K562 (cell line): ENCODE data around the gene VWA7. TPM values are rescaled to one million over a fixed set of nuclear protein-coding genes. Genes with fewer than 3 reads are reported as not detected.

ENCODE experiments used
- CEBPG ChIP-seq, 3 experiments: fragments of 200-800 bp in 1 of 3; sonication (Bioruptor generic) in 1 of 3; sonication (generic) in 1 of 3; formaldehyde crosslinking in 1 of 3; IDR thresholded peaks in 2 of 3; conservative IDR thresholded peaks in 1 of 3; 2 replicates each; pipeline versions ENCODE4 v1.6.1 to v1.8.0; 2016 to 2022; ENCODE audit warnings: missing compliant biosample characterization in 2 of 3, missing genetic modification characterization in 2 of 3, mild to moderate bottlenecking in 1 of 3, missing genetic modification reagents in 1 of 3
- EHMT2 ChIP-seq: fragments of 450-650 bp; IDR thresholded peaks from 2 replicates; pipeline ENCODE4 v1.6.1; 2018; ENCODE audit warnings: antibody characterized with exemption
- ETS2 ChIP-seq: IDR thresholded peaks from 2 replicates; pipeline ENCODE4 v1.6.1; 2016; ENCODE audit warnings: borderline replicate concordance, missing genetic modification characterization, mild to moderate bottlenecking, moderate library complexity, missing compliant biosample characterization; ENCODE audit not compliant: poor library complexity, severe bottlenecking
- KDM4B ChIP-seq, 2 experiments: fragments of 450-650 bp in 1 of 2; sonication (generic) in 1 of 2; IDR thresholded peaks; 2 replicates each; pipeline ENCODE4 v1.6.1; 2016 to 2017; ENCODE audit warnings: borderline replicate concordance in 2 of 2, antibody characterized with exemption in 1 of 2, low read depth in 1 of 2, mild to moderate bottlenecking in 1 of 2
- MECOM ChIP-seq: fragments of 250-450 bp; sonication (Bioruptor Pico); IDR thresholded peaks from 2 replicates; pipeline ENCODE4 v1.8.0; 2022; ENCODE audit warnings: inconsistent platforms
- MNT ChIP-seq, 2 experiments: fragments of 450-650 bp; conservative IDR thresholded peaks; 2 replicates each; pipeline ENCODE4 v1.6.1; 2017; ENCODE audit warnings: mild to moderate bottlenecking in 2 of 2, moderate library complexity in 2 of 2
- MYC ChIP-seq, 2 experiments: fragments of 250-450 bp in 1 of 2; sonication (Bioruptor Pico) in 1 of 2; IDR thresholded peaks; 2 replicates each; pipeline versions ENCODE4 v1.5.1 to v1.6.1; 2012 to 2021; ENCODE audit warnings: low read depth in 2 of 2, borderline replicate concordance in 1 of 2, improper control_type of control experiment in 1 of 2, low read length in 1 of 2, mild to moderate bottlenecking in 1 of 2, moderate library complexity in 1 of 2
- PML ChIP-seq: IDR thresholded peaks from 2 replicates; pipeline ENCODE4 v1.6.1; 2012; ENCODE audit warnings: low read length, inconsistent platforms
- SNIP1 ChIP-seq: fragments of 450-650 bp; IDR thresholded peaks from 2 replicates; pipeline ENCODE4 v1.7.1; 2017; ENCODE audit warnings: low read depth, mild to moderate bottlenecking
- SRSF7 ChIP-seq: fragments of 200-400 bp; formaldehyde crosslinking; optimal IDR thresholded peaks from 2 replicates; pipeline ENCODE3; 2017; ENCODE audit warnings: mild to moderate bottlenecking, low read depth, low read length
- TSHZ1 ChIP-seq: fragments of 250-450 bp; sonication (Bioruptor Pico); IDR thresholded peaks from 2 replicates; pipeline ENCODE4 v1.4.0; 2020; ENCODE audit warnings: mild to moderate bottlenecking, moderate library complexity
- ZNF408 ChIP-seq: fragments of 250-450 bp; sonication (Bioruptor Pico); IDR thresholded peaks from 2 replicates; pipeline ENCODE4 v1.4.0; 2020; ENCODE audit warnings: low read depth, mild to moderate bottlenecking, moderate library complexity
- ZNF507 ChIP-seq: conservative IDR thresholded peaks from 2 replicates; pipeline ENCODE4 v1.6.1; 2017; ENCODE audit warnings: missing genetic modification characterization, missing compliant biosample characterization
- ZNF512 ChIP-seq: IDR thresholded peaks from 2 replicates; pipeline ENCODE4 v1.6.1; 2016; ENCODE audit warnings: missing genetic modification characterization, missing compliant biosample characterization
- ZNF589 ChIP-seq: fragments of 200-800 bp; sonication (Bioruptor generic); IDR thresholded peaks from 2 replicates; pipeline ENCODE4 v1.6.1; 2016; ENCODE audit warnings: low read depth, missing genetic modification characterization, missing compliant biosample characterization
- polyA plus RNA-seq, 8 experiments: library from polyadenylated mRNA; depleted of rRNA in 4 of 8; stranded (reverse) in 5 of 8; unstranded in 3 of 8; fragments of >200 nt; fragmentation: Nextera tagmentation in 2 of 8; fragmentation: Illumina TruSeq in 1 of 8; extraction: Ambion mirVana in 2 of 8; extraction: Trizol in 1 of 8; gene quantifications; 2 replicates each; pipeline versions ENCODE4 v1.2.1 to v1.2.3, GENCODE V29; 2011 to 2014; ENCODE audit warnings: inconsistent platforms in 1 of 8, missing spikeins in 1 of 8
- total RNA-seq, 7 experiments: library from RNA; depleted of rRNA in 6 of 7; stranded (reverse); fragments of >200 nt in 6 of 7; fragmentation: Illumina TruSeq in 2 of 7; extraction: Trizol in 2 of 7; gene quantifications; 2 replicates each; pipeline versions ENCODE4 v1.2.1 to v1.2.3, GENCODE V29; 2011 to 2021; ENCODE audit warnings: low replicate concordance in 1 of 7
- TF ChIP-seq, protein P1 (sequence below), 2 experiments: fragments of 450-650 bp; IDR thresholded peaks; 2 replicates each; pipeline ENCODE4 v1.6.1; 2016
- TF ChIP-seq, protein P2 (sequence below): fragments of 450-650 bp; IDR thresholded peaks from 2 replicates; pipeline ENCODE4 v1.6.1; 2016; ENCODE audit warnings: low read depth, mild to moderate bottlenecking, moderate library complexity

VWA7 gene
- total and polyA plus RNA-seq, 9 of the 15 experiments (the other 6 are each of a cell fraction or from before 2014, with no cell fraction given): 0.18 to 2.9 (median 0.95) TPM

DNA sequence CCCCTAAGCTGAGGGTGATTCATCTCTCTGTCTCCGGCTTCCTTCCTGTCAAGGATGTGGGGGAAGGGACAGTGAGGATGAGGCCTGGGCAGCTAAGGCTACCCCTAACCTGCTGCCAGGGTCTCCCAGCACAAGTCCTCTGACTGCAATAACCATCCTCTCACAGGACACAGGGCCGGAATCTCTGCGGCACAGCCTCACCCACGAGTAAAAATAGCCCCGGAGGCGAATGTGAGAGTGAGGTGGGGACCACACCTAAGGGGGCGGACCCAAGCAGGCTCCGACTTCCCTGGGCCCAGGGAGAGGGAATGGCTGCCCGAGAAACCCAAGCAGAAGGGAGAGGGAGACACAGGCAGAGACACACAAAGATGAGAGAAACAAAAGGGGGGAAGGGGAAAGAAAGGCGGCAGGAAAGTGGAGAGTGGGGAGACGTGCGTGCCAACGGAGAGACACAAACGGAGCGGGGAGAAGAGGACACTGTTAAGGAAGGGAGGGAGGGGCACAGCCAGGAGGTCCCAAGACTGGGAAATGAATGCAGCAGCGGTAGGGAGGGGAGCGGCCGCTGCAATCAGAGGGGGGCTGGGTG lies 42.2 kb downstream of the VWA7 start (continued):
- TF ChIP-seq ZNF589 (CRISPR knock-in tag): no peak
- peak; percentile 65; the same call in 1 of the 2 replicates for TF ChIP-seq PML
- TF ChIP-seq MNT (conservative IDR thresholded peaks at IDR 0.05): no peak
- no peak for TF ChIP-seq SNIP1
- TF ChIP-seq MECOM (CRISPR knock-in tag): no peak
- TF ChIP-seq ZNF512 (tag): no peak
- TF ChIP-seq, protein P1, sequence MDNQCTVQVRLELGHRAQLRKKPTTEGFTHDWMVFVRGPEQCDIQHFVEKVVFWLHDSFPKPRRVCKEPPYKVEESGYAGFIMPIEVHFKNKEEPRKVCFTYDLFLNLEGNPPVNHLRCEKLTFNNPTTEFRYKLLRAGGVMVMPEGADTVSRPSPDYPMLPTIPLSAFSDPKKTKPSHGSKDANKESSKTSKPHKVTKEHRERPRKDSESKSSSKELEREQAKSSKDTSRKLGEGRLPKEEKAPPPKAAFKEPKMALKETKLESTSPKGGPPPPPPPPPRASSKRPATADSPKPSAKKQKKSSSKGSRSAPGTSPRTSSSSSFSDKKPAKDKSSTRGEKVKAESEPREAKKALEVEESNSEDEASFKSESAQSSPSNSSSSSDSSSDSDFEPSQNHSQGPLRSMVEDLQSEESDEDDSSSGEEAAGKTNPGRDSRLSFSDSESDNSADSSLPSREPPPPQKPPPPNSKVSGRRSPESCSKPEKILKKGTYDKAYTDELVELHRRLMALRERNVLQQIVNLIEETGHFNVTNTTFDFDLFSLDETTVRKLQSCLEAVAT (IDR thresholded peaks at IDR 0.05): no peak
- no peak for TF ChIP-seq ZNF507
- TF ChIP-seq, protein P2, sequence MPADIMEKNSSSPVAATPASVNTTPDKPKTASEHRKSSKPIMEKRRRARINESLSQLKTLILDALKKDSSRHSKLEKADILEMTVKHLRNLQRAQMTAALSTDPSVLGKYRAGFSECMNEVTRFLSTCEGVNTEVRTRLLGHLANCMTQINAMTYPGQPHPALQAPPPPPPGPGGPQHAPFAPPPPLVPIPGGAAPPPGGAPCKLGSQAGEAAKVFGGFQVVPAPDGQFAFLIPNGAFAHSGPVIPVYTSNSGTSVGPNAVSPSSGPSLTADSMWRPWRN: no peak
- TF ChIP-seq TSHZ1 (CRISPR knock-in tag): 0 out of 2 replicates have a peak, but pooled peaks have one; percentile 9
- TF ChIP-seq MYC (IDR thresholded peaks at IDR 0.05; ENCODE audit: low read depth, low read length): peak; percentile 14; the same call in 1 of the 2 replicates
- TF ChIP-seq MYC (CRISPR knock-in tag; IDR thresholded peaks at IDR 0.05; ENCODE audit: borderline replicate concordance, low read depth): no peak
- no peak for TF ChIP-seq KDM4B (IDR thresholded peaks at IDR 0.05; ENCODE audit: borderline replicate concordance in 2 of 2, low read depth in 1 of 2)
- no peak; the same call in none of the 2 replicates for TF ChIP-seq CEBPG (CRISPR knock-in tag; IDR thresholded peaks at IDR 0.05)
- no peak for TF ChIP-seq CEBPG (tag; conservative IDR thresholded peaks at IDR 0.05 in 1 of 2, IDR thresholded peaks at IDR 0.05 in 1 of 2)
- no peak for TF ChIP-seq ZNF408 (CRISPR knock-in tag)
- peak; percentile 73 for TF ChIP-seq ETS2 (tag)
- no peak for TF ChIP-seq SRSF7
- TF ChIP-seq EHMT2: peak; percentile 74
